Neuron (in vitro differentiated cells): Measurements from ENCODE around the gene PLEKHG7.
"Not testable (repeated sequence)": the region's sequence is repeated elsewhere in the genome, so short reads cannot be mapped to it uniquely, and the experiment has no call there.

Experiments
- H2AFZ ChIP-seq: one replicate; pipeline ENCODE4 v1.6.1; 2013; ENCODE audit warnings: low read depth, mild to moderate bottlenecking, inconsistent platforms, low read length, moderate library complexity
- H3K27me3 ChIP-seq: one replicate; pipeline ENCODE4 v1.6.1; 2013; ENCODE audit warnings: low read length; ENCODE audit not compliant: insufficient read depth
- H3K36me3 ChIP-seq: one replicate; pipeline ENCODE4 v1.6.1; 2013; ENCODE audit warnings: low read length; ENCODE audit not compliant: insufficient read depth
- H3K4me1 ChIP-seq: one replicate; pipeline ENCODE4 v1.6.1; 2013; ENCODE audit warnings: low read length; ENCODE audit not compliant: insufficient read depth
- H3K4me3 ChIP-seq: 2 replicates; pipeline ENCODE4 v1.5.1; 2013; ENCODE audit warnings: mild to moderate bottlenecking, low read length, moderate library complexity
- H3K9me3 ChIP-seq: one replicate; pipeline ENCODE4 v1.6.1; 2013; ENCODE audit warnings: low read length

PLEKHG7 gene, protein sequence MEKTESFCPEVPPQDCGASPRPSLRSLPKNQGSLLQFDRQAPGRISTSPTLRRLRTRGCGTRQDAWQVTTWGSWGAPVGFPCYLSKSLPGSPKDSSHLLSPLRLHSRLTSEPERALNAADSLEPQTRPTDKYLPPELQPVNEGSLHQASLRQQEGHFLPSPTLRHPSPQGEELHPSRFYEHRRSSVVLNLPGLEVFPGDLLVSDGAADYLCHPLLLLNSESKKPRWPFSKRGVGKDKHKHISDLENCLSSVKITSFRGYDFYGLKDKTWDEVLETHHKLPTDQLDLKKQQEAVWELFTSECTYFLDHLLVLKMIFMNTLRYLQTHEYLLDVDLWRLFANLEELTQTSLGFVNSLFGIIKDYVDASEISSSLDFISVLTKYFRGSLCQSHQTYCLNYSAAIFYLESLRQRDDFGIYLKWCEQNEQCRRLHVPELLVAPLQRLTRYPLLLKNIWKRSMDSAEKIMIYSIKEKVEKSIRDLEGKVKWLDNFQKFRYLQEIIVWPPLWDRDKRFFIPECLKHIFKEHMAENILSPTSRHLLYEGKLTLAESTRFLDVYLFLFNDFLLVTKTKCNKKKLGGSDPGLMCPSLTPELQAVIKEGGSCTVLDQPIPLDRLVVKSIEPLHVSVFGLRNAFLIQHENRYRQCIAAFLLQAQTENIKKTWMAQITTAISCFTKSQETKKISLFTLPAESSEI

DNA sequence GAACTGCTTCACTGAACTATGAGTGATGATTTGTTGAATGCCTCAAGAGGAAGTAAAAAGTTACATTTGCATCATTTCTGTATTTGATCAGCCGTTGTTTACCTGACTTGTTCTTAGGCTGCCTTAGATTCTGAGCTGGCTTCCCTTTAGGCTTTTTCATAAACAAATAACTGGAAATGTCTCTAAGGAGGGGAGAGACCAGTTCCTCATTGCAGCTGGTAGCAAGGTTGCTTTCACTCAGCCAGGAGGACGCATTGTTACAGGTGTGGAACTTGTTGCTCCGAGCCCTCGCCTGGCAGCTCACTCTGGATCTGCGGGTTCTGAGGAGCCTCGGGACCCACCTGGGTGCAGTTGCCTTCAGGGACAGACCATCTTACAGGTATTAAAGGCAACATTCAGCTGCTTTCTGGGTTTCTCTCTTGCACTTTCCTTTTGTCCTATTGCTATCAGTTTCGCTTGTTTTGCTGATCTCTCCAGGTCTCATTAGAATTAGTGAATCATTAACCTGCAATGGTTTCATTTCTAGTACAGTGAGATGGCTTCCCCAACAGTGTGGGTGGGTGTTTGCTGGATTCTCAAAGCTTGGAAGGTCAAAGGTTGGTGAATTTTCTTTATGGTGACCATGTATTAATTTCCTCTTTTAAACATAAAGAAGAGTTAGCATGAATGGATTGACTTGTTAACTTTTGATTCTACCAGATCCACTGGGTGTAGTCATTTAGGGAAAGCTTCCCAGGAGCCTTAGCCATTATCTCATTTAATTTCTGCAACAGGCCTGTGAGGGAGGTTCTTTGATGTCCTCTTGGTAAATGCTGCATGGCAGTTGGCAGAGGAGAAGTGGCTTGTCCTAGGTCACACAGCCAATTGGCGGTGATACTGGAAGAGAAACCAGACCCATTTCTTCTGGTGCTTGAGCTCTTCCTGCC is at the start of gene PLEKHG7:
TSS of gene PLEKHG7 (plus strand) at position 236 of the 926 bp plus-strand sequence. CDS start 3,643 bp downstream, outside the sequence.
- Histone ChIP-seq H3K9me3 (no peaks in the 10 kb centered on the region), H3K4me1 (no peaks in the 10 kb centered on the region), H3K4me3 (no peak within 1 kb of the TSS), H3K36me3 (no peaks in the 10 kb centered on the region), H2AFZ (no peak within 1 kb of the TSS), H3K27me3 (peaks cover 3% of the 10 kb centered on the region)

DNA sequence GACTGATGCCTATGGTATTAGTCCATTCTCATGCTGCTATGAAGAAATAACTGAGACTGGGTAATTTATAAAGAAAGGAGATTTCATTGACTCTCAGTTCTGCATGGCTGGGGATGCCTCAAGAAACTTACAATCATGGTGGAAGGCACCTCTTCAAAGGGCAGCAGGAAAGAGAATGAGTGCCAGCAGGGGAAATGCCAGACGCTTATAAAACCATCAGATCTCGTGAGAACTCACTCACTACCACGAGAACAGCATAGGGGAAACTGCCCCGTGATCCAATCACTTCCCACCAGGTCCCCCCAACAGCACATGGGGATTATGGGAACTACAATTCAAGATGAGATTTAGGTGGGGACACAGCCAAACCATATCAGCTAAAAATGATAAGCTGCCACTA is 48.5 kb upstream of the PLEKHG7 start:
- H3K9me3 ChIP-seq, H3K4me3 ChIP-seq, H3K36me3 ChIP-seq, H3K27me3 ChIP-seq, H2AFZ ChIP-seq: not testable (repeated sequence)
- H3K4me1 ChIP-seq, result peaks cover 12% of the 10 kb centered on the region

DNA sequence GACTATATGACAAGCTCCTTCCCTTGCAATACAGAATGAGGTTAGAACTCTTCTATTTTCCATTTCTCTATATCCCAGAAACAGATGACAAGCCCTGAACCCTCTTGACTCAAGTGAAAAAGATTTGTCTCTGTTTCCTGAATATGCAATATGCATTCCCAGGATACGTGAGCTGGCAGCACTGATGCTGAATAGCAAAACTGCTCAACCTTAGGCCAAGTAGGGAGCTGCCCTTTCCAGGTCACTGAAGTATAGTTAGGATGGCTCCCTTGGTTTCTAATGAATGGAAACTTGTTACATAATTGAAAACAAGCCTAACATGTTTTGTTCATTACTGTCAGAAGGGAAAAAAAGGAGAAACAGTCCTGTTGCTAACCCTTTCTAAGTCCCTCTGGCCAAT is 47.9 kb upstream of the PLEKHG7 start:
- Histone ChIP-seq H3K36me3 (no peaks in the 10 kb centered on the region), H3K9me3 (no peaks in the 10 kb centered on the region), H2AFZ (no peak overlapping the region), H3K27me3 (no peaks in the 10 kb centered on the region), H3K4me3 (no peak overlapping the region), H3K4me1 (peaks cover 6% of the 10 kb centered on the region)

DNA sequence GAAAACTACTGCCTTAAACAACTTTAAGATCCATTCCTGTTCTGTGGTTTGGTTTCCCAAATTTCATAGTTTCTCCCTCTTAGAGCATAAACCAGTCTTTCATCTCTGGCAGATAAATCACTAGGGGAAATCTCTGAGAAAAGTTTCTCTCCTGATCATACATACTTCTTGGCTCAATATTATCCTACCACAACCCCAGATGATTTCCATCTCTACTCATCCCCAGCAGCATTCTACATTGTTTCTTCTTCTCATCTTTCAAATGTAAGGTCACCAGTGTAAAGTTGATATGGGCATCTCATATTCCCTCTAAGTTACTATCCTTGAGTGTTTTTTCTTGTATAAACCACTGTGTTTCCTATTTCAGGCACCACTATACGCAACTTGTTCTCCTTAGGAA is 45.9 kb upstream of the PLEKHG7 start:
- peaks cover 2% of the 10 kb centered on the region for H3K9me3 ChIP-seq

DNA sequence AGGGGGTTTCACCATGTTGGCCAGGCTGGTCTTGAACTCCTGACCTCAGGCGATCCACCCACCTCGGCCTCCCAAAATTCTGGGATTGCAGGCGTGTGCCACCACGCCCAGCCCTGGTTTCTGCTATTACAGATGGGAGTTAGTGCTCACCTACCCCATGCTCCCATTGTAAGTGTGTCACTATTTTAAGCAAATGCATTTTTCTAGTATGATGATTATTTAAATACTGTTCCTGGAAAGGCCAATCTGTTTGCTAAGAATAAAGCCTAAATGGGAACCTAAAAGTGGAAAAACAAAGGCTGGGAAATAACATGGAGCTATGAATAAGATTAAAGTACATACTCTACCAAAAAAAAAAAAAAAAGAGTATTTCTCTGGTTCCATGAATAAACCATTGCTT is 45.0 kb upstream of the PLEKHG7 start:
- H3K9me3 ChIP-seq, result peaks cover 2% of the 10 kb centered on the region
- H3K36me3 ChIP-seq, result no peaks in the 10 kb centered on the region
- H3K4me3 ChIP-seq, result no peak overlapping the region
- peaks cover 6% of the 10 kb centered on the region for H3K4me1 ChIP-seq
- no peak overlapping the region for H2AFZ ChIP-seq
- H3K27me3 ChIP-seq, result no peaks in the 10 kb centered on the region

More for the DNA sequence above, 45.9 kb upstream of the PLEKHG7 start:
- Histone ChIP-seq H3K36me3 (no peaks in the 10 kb centered on the region), H3K4me1 (peaks cover 6% of the 10 kb centered on the region), H3K4me3 (no peak overlapping the region), H2AFZ (no peak overlapping the region), H3K27me3 (no peaks in the 10 kb centered on the region)

DNA sequence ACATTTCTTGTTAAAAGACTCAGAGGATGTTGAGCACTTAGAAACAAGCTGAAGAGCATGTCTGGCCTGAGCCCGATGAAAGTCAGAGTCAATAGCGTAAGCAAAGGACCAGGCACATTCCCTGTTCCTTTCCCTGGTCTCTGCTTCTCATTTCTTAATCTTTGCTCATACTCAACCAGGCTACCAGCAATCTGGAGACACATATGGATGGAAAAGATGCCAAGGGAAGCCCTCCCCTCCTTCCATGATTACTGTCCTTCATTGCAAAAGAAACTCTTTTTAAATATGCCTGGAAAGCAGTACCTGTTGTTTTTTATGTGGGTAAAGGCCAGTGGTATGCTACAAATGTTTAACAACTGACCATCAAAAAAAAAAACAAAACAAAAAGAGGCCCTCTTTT is 44.2 kb upstream of the PLEKHG7 start:
- Histone ChIP-seq H3K4me3 (no peak overlapping the region), H3K9me3 (peaks cover 2% of the 10 kb centered on the region), H3K36me3 (no peaks in the 10 kb centered on the region), H2AFZ (no peak overlapping the region), H3K4me1 (peaks cover 6% of the 10 kb centered on the region), H3K27me3 (no peaks in the 10 kb centered on the region)

DNA sequence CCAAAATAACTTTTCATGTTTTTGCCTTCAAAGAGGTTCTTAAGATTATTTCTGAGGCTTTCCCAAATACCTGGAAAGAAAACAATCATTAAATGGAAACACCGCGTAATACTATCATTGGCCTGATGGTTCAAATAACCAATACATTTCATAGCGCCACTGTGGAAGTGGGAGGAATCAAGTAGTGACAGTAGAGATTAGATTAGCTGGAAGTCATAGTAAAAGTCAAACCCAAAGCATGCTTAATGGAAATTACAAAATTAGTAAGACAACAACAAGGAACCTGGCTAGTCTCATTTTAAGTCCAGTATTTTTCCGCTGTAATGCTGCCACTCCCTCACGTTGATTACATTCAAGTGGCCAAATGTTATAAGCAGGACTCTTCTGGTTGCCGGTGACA is 41.5 kb upstream of the PLEKHG7 start:
- no peaks in the 10 kb centered on the region for H3K27me3 ChIP-seq
- peaks cover 2% of the 10 kb centered on the region for H3K9me3 ChIP-seq
- no peak overlapping the region for H2AFZ ChIP-seq
- H3K4me1 ChIP-seq, result no peaks in the 10 kb centered on the region
- H3K4me3 ChIP-seq, result no peak overlapping the region
- H3K36me3 ChIP-seq, result no peaks in the 10 kb centered on the region

DNA sequence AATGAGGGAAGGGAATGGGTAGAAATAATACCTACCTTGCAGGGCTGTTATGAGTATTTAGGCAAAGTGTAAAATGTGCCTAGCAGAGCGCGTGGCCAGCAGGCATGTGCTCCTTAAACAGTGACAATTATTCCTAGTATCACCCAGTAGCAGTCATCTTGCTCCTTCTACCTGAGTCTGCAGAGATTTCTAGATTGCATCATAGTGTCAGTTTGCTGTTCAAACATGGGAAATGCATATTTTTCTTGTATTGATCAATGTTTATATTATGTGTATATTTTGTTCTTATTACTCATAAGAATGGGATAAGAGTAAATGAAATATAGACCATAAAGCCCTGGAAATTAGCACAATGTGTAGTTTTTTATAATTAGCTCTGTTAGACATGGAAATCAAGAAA is 37.3 kb upstream of the PLEKHG7 start:
- H3K4me3 ChIP-seq, result no peak overlapping the region
- no peaks in the 10 kb centered on the region for H3K36me3 ChIP-seq
- H2AFZ ChIP-seq, result no peak overlapping the region
- H3K4me1 ChIP-seq, result no peaks in the 10 kb centered on the region
- no peaks in the 10 kb centered on the region for H3K27me3 ChIP-seq
- peaks cover 2% of the 10 kb centered on the region for H3K9me3 ChIP-seq

DNA sequence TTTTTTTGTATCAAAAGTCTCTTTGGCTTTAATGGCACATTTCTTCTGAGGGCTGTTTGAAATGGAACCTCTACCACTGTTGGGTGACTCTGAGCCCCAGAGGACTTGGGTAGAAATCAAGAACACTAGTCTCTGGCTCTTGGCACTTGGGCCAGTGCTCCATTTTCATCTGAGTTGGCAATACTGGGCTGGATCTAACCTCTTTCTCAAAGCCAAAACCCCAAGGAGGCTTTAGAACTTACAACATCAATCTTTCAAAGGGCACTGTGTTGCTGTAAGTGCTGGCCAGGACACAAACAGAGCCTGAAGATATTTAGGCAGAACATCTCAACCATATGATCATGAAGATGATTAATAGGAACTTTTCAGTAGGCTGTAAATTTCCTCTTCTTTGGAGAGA is 34.0 kb upstream of the PLEKHG7 start:
- no peak overlapping the region for H3K4me3 ChIP-seq
- no peaks in the 10 kb centered on the region for H3K9me3 ChIP-seq
- no peaks in the 10 kb centered on the region for H3K4me1 ChIP-seq
- H2AFZ ChIP-seq, result no peak overlapping the region
- no peaks in the 10 kb centered on the region for H3K27me3 ChIP-seq
- no peaks in the 10 kb centered on the region for H3K36me3 ChIP-seq

DNA sequence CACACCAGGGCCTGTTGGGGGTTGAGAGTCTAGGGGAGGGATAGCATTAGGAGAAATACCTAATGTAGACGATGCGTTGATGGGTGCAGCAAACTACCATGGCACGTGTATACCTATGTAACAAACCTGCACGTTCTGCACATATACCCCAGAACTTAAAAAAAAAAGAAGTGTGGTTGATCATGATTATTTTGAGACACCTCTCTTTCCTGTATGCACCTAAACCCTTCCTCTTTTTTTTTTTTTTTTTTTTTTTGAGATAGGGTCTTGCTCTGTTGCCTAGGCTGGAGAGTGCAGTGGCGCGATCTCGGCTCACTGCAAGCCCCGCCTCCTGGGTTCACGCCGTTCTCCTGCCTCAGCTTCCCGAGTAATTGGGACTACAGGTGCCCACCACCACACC is 31.3 kb upstream of the PLEKHG7 start:
- H3K9me3 ChIP-seq, H3K4me1 ChIP-seq, H3K36me3 ChIP-seq, H3K4me3 ChIP-seq, H3K27me3 ChIP-seq, H2AFZ ChIP-seq: not testable (repeated sequence)

DNA sequence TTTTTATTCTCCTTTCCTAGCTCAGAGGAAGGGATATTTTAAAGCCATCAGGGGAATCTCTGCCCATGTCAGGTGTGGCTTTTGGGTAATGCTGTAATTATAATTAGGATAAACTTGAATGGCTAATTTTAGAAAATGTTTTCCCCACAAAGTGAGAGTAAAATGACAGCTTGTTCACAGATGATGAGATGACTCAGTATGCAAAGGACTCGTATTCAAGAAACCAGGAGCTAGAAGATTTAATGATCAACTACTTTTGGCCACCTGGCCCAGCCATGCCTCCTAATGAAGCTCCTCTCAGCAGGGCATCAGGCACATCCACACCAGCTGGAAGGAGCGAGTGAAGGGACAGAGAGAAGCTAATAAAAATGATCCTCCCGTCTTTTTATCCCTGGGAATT is 29.0 kb upstream of the PLEKHG7 start:
- Histone ChIP-seq H3K27me3 (no peaks in the 10 kb centered on the region), H3K4me1 (no peaks in the 10 kb centered on the region), H3K4me3 (no peak overlapping the region), H3K9me3 (no peaks in the 10 kb centered on the region), H3K36me3 (no peaks in the 10 kb centered on the region), H2AFZ (no peak overlapping the region)

DNA sequence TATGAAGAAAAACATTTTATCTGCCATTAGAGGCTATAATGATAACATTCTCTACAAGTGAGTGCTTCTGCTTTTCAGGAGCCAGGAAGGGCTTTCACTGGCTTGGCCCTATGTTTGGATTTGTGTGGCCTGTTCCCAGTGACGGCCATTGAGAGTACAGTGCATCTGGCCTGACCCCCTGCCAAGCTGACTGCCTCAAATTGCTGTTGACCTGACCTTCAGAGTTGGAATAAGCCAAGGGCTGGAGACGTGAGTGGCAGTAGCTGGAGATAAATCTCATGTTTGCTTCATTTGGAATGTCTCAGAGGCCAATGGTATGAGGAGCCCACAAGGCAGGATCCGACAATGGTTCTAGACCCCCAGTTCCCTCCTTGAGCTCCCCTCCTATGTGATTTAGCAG is 28.3 kb upstream of the PLEKHG7 start:
- H3K27me3 ChIP-seq, result no peaks in the 10 kb centered on the region
- H3K4me3 ChIP-seq, result no peak overlapping the region
- no peaks in the 10 kb centered on the region for H3K36me3 ChIP-seq
- H2AFZ ChIP-seq, result no peak overlapping the region
- no peaks in the 10 kb centered on the region for H3K9me3 ChIP-seq
- H3K4me1 ChIP-seq, result no peaks in the 10 kb centered on the region
